GM18520 (cell line): ENCODE data around the gene C11orf97.

Experiments used
- ATAC-seq: cut with Tn5 transposase; IDR thresholded peaks from one replicate; pipeline ENCODE4 v1.9.1; 2021; ENCODE audit not compliant: unreplicated experiment

C11orf97 gene

GRCh38 chr11:94524341-94524740 lies 12.1 kb downstream of the C11orf97 start:
- no peak for ATAC-seq

- no peak for ATAC-seq
These were observed 13.5 kb downstream of the C11orf97 start for GRCh38 chr11:94525546-94526324.

GRCh38 chr11:94526645-94527438 lies 14.6 kb downstream of the C11orf97 start:
- ATAC-seq, result no peak

GRCh38 chr11:94528551-94528950 lies 16.3 kb downstream of the C11orf97 start:
- no peak for ATAC-seq

- no peak for ATAC-seq
These were observed 19.9 kb downstream of the C11orf97 start for GRCh38 chr11:94532211-94532610.

GRCh38 chr11:94533206-94533605 lies 20.9 kb downstream of the C11orf97 start:
- ATAC-seq, result no peak

GRCh38 chr11:94533696-94534630 lies 21.7 kb downstream of the C11orf97 start:
- no peak for ATAC-seq

- ATAC-seq, result no peak
These were observed 24.1 kb downstream of the C11orf97 start for GRCh38 chr11:94536386-94536785.

- no peak for ATAC-seq
These were observed 24.9 kb downstream of the C11orf97 start for GRCh38 chr11:94537031-94537600.

GRCh38 chr11:94539420-94539819 lies 27.2 kb downstream of the C11orf97 start:
- no peak for ATAC-seq

- ATAC-seq, result peak; percentile 89
These were observed 31.7 kb downstream of the C11orf97 start, which contains the start of gene FUT4 for GRCh38 chr11:94543695-94544645. Gene FUT4, plus strand, starts transcription at chr11:94543921. Its CDS starts 213 bp downstream, at chr11:94544134.

GRCh38 chr11:94544646-94545263 lies 32.5 kb downstream of the C11orf97 start:
- ATAC-seq, result no peak

GRCh38 chr11:94545264-94546161 lies 33.3 kb downstream of the C11orf97 start:
- no peak for ATAC-seq

- ATAC-seq, result no peak
These were observed 33.9 kb downstream of the C11orf97 start for GRCh38 chr11:94546162-94546470.

- ATAC-seq, result no peak
These were observed 34.6 kb downstream of the C11orf97 start for GRCh38 chr11:94546886-94547285.

GRCh38 chr11:94549146-94549545 lies 36.9 kb downstream of the C11orf97 start:
- ATAC-seq, result no peak

- ATAC-seq, result no peak
These were observed 38.3 kb downstream of the C11orf97 start for GRCh38 chr11:94550513-94550912.

GRCh38 chr11:94553938-94554337 lies 41.7 kb downstream of the C11orf97 start:
- ATAC-seq, result no peak
